Erythroblast (primary cell): ENCODE results near the gene PNMA6F.

Source experiments
- GATA1 ChIP-seq: IDR thresholded peaks from 2 replicates; pipeline ENCODE4 v1.6.1; 2011; ENCODE audit warnings: low read depth, mild to moderate bottlenecking, control low read depth, low read length, moderate library complexity
- POLR2A ChIP-seq: IDR thresholded peaks from 2 replicates; pipeline ENCODE4 v1.6.1; 2011; ENCODE audit warnings: mild to moderate bottlenecking, low read length

GRCh38 chrX:153343674-153344073, 22.1 kb upstream of the PNMA6F start:
- no peak for TF ChIP-seq POLR2A
- TF ChIP-seq GATA1, result no peak
